ENCODE data around the gene TYRO3. TPM values are rescaled to one million over a fixed set of nuclear protein-coding genes. Genes with fewer than 3 reads are reported as not detected.
A peak's percentile ranks its signal among the peaks of the same experiment; 100 is the strongest.

Gene TYRO3
- 1.5 TPM for total RNA-seq

DNA sequence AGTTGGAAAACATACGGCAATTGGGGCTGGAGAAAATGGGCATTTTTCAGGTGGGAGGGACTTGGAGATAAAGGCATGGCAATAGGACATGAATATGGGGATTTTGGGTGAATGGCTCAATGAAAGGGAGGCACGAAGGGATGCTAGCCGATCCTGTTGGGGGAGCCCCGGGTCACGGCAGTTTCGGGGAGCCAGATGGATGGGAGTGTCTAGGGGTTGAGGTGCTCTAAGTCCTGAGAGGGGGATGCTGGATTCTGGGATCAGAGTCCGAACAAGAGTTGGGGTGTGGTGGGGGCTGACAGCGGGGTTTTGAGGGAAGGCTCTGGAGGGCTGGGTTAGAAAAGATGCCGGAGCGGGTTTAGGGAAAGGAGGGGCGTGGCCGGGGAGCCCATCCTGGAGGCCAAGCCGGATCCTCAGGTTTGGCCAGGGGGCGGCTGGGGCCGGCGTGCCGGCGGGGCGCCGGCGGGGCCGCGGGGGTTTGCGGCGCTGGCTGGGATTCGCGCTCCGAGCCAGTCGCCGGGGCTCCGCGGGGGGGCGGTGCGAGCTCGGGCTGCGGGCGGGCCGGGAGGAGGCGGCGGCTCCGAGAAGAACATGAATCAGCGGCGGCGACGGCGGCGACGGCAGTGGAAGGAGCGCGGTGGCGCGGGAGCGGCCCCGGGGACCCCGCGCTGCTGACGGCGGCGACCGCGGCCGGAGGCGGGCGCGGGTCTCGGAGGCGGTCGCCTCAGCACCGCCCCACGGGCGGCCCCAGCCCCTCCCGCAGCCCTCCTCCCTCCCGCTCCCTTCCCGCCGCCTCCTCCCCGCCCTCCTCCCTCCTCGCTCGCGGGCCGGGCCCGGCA lies at the start of gene TYRO3:
Gene TYRO3 (plus strand): TSS at position 813 of the 839 bp plus-strand sequence. CDS start 46 bp downstream, outside the sequence.
- peak; percentile 60 for DNase-seq (ENCODE audit: low spot score)
- peak; percentile 85 for ATAC-seq

DNA sequence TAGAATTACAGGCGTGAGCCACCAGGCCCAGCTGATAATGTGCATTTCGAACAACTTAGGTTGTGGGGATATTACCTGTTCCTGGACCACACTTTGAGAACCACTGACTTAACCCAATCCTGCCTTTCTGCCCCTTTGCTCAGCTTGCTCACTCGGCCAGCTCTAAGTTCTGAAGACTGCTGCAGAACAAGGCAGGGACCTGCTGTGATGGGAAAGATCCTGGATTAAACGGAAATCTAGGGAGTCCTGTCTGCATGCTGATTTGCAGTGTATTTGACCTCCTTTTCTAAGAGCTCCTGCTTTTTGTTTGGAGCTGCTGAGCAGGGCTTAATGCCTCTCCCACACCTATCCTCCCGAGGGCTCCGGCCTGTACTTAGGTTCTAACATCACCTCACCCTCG lies 48.3 kb upstream of the TYRO3 start:
- no peak for ATAC-seq

DNA sequence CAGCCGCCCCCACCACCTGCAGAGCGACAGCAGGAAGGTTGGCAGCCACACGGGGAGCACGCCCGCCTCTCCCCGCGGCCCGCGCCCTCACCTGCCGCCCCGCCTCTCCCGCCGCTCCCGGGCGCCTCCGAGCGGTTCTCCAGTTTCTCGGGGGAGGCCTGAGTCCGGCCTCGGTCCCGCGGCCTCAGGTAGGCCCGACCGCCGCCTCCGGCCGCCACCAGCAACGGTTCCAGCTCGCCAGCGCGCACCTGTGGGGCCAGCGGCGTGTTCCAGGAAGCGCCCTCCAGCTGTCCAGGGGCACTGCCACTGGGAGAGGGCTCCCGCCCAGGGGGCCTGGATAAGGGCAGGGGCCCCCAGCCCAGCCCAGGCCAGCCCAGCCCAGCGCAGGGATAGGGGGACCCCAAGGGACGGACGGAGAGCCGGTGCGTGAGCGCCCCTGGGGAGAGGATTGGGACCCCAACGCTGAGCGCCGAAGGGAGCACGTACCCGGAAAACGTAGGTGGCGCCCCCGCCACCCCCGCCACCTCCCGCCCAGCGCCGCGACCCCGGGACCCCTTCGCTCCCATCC lies 47.6 kb upstream of the TYRO3 start:
- no peak for DNase-seq (ENCODE audit: low spot score)

More for the DNA sequence above, 48.3 kb upstream of the TYRO3 start:
- no peak for DNase-seq (ENCODE audit: low spot score)

DNA sequence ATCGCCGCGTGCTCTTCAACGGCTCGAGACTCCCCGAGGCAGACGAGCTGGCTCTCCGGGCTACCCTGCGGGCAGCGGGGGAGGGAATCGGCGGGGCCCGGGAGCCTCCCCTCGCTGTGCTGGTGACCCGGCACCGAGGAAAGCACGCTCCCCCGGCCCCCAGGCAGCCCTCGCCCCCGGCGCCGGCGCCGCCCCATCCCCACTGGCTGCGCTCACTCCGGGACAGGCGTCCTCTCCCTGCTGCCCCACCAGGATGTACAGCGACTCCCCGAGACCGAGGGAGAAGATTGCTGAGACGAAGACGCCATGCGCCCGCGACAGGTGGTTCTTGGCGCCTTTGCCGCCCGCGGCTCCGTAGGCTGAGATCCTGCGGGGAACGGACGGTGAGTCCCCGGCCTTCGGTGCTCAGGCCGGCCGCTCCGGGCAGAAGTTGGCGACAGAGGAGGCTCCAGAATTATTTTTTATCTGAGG lies 47.1 kb upstream of the TYRO3 start:
- ATAC-seq = no peak

More for the DNA sequence above, 47.6 kb upstream of the TYRO3 start:
- ATAC-seq = no peak

DNA sequence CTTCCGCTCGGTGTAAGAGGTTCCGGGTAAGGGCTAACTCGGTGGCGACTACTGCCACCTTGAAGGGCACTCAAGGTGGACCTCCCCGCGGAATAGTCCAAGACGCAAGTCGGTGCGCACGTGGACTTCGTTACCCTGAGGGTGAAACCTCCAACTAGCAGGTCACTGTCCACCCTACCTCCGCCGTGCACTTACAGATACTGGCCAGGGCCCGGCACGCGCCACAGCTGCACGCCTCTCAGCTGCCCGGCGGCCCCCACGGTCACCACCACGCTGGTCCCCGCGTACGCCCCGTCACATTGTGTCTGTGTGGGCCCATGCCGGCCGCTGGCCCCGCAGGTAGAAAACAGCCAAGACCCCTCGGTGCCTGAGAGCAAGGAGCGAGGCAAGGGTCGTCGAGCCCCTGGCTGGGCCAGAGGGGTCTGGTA lies 46.5 kb upstream of the TYRO3 start:
- ATAC-seq (peak; percentile 5), DNase-seq (ENCODE audit: low spot score) (no peak)

More for the DNA sequence above, 47.1 kb upstream of the TYRO3 start:
- no peak for DNase-seq (ENCODE audit: low spot score)

DNA sequence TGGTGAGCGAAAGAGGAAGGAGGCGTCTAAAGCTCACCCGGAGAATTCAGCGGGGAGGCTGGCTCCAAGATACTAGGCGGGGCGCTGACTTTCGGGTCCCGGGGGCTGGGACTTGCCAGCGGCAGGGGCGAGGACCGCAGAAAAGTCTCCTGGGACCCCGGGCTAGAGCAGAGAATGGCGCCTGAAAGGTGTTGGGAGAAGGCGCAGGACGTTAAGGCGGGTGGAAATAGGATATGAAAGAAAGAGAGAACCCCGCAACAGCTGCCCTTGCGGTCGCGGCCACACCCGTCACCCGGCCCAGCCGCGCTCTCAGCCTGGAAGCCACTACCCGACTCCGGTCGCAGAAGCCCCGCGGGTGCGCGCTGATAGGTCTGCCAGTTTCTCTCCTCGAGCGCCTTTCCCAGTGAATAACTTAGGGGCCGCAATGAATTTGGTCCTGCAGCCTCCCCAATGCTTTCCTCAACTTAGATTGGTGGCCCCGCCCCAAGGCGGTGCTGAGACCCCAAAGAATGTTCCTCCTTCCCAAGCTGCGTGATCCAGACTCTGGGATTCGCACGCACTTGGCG lies 46.0 kb upstream of the TYRO3 start:
- DNase-seq (ENCODE audit: low spot score) (no peak), ATAC-seq (peak; percentile 39)

DNA sequence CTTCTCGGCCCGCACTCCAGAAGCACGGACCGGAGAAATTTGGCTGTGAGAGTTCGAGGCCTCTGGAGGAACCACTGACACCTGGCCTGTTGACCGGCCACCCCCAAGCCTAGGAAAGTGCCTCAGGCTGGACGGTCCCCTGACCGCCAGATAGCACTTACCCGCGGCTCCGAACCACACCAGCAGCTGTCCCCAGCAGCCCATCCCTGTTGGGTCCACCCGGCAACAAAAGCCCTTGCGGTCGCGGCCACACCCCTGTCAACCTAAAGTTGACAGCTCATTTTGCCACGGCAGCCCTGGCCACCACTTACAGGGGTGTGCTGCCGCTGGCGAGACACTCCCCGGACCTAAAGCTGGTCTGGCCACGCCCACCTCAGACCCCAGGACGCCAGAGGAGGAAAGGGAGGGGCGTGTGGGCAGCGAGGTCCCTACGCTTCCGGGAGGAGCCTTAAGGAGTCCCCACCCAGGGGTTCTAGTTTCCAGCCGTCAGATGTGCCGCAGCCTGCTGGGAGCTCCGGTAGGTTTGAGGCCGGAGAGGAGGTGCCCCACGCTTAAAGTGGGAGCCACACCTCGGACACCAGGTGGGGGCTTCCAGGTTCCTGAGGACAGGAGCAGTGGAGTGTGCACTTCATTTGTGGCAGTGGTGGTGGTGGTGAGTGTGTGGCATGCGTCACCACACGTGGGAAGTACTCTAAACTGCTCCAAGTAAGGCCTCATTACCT lies 45.3 kb upstream of the TYRO3 start, which contains the start of gene LTK:
Gene LTK (minus strand): TSS at position 322 of the 722 bp plus-strand sequence. CDS start 118 bp downstream, at position 204.
- no peak for DNase-seq (ENCODE audit: low spot score)
- peak; percentile 53 for ATAC-seq

DNA sequence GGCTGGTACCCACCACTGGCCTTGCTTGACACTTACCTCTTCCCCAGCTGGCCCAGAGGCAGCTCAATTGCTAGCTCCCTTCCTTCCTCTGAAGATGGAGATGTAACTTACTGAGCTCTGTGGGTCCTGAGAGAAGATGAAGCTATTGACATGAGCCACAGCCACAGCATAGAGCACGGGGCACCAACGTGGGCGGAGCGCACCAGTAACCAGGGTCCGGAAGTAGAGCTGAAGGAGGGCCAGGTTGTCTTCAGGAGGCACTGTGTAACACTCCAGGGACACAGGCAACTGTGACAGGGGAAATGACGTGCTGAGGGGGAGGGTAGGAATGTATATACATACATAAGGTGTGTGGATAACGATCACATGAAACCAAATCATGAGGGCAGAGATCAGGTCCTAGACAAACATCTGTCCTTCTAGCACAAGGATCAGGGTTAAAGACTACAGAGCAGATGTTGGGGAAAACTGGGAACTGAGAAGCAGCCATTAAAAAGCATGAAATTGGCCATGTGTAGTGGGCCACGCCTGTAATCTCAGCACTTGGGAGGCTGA lies 41.0 kb upstream of the TYRO3 start:
- no peak for DNase-seq (ENCODE audit: low spot score)

DNA sequence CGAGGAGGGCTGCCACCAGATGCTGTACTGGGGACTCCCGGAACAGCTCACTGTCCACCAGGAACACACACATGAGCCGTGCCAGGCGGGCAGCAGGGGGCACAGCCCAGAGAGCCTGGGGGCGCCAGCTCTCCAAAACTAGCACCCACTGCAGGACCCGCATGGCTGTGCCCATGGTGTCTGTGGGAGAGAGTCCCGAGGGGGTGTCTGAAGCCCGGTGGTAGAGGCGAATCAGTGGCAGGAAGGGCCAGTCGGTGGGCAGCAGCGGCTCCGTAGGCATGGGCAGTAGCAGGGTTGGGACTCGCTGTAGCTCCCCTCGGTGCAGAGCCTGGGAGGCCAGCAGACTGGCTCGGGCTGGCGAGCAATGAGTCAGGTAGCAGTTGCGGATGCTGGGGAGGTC lies 38.4 kb upstream of the TYRO3 start:
- ATAC-seq (no peak), DNase-seq (ENCODE audit: low spot score) (no peak)

More for the DNA sequence above, 41.0 kb upstream of the TYRO3 start:
- no peak for ATAC-seq

DNA sequence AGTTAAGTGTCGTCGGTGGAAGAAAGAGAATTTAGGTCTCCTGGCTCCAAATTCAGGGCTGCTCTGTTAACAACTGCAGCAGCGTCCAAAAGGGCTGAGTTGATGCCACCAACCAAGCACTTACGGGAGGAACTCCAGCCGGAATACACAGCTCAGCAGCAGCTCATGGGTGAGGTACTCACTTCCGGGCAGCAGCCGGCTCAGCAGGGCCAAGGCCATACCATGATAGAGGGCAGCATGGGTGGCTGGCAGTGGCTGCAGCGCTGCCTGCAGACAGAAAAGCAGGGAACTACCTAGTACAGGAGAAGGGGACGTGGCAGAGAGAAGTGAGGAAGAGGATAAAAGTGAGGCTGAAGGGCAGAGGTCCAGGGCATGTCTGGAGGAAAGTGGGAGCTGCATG lies 37.4 kb upstream of the TYRO3 start:
- no peak for DNase-seq (ENCODE audit: low spot score)
- ATAC-seq = peak; percentile 17

DNA sequence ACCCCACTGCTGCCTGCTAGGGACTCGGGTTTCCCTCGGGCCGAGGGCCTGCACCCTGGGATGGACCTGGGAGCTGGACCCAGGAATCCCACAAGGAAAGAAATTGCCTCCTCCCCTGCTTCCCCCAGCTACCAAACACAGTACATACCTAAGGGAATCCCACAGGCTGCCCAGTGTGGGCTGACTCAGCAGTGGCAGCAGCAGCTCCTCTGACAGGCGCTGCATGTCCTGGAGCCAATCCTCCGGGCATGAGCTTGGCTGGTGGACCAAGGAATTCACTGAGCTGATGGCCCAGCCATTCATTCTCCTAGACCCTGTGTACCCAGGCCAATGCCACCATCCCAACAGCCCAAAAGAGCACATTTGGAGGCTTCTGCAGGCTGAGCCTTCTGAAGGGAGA lies 35.9 kb upstream of the TYRO3 start:
- DNase-seq (ENCODE audit: low spot score) (no peak), ATAC-seq (no peak)

DNA sequence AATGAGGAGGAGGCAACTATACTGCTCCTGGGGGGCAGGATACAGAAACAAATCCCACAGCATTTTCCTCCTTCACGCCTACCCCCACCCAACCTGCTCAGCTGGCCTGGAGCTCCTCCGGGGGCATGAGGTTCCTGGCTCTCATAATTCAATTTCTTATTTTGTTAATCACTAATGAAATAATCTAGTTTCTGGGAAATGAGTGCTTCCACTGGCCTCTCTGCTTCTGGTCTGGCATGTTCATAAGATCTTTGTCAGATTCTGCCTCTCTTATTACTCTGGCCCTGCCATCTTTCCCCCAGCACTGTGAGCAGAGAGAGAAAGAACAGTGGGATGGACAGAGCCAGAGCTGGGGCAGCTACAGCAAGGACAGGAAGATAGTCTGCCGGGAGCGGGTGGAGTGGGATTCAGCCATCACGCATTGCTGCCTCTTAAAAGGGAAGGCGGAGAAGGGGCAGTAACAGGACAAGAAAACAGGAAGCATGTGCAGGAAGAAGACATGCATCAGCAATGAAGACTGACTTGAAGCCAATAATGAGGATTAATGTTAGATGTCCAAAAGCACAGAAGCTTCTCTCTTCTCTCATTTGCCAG lies 28.6 kb upstream of the TYRO3 start:
- no peak for DNase-seq (ENCODE audit: low spot score)
- peak; percentile 51 for ATAC-seq

DNA sequence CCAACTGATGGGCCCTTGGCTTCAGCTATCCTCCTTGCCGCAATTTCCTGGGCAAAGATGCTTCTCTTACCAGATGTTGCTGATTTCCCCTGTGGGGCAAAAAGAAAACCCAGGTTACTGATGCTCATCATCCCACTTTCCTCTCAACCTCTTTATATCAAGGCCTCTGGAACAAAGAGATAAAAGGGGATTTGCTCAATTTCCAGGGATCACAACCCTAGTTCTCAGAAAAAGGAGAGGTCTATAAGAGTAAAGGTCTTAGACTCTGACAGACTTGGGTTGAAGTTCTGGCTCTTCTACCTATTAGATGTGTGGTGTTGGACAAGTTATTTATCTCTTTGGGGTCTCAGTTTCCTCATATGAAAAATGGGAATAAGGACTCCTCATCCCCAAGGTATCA lies 23.5 kb upstream of the TYRO3 start:
- DNase-seq (ENCODE audit: low spot score) (no peak), ATAC-seq (no peak)

DNA sequence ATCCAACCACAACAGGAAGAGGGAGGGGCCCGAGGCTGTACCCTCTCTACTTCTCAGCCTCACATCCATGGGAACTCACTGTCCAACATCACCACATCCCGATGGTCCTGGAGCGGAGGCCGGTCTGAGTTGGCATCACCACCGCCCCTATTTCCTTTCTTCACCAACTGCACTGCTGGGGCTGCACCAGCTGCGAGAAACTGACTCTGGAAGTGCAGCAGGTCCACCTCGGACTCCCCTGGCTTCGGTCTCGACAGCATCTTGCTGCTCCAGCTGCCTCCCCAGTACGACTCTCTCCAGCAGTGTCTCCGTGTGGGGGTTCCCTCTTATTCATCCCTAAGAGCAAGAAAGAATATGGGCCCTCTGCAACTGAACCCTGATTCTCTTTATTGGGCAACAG lies 22.1 kb upstream of the TYRO3 start:
- no peak for ATAC-seq

DNA sequence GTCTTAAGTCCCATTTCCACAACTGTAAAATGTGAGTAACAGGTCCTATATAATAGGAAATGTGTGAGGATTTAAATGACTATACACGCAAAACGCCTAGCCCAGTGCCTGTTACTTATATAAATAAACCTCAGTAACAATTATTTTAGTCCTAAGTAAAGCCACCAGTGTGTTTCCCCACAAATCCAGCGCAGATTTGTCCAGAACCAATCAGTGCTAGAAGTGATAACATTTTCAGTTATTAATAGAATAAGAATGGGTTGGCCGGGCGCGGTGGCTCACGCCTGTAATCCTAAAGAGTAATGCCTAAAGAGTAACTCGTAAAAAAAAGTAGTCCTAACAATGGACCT lies 15.5 kb upstream of the TYRO3 start:
- DNase-seq (ENCODE audit: low spot score) (no peak), ATAC-seq (no peak)

More for the DNA sequence above, 22.1 kb upstream of the TYRO3 start:
- no peak for DNase-seq (ENCODE audit: low spot score)

DNA sequence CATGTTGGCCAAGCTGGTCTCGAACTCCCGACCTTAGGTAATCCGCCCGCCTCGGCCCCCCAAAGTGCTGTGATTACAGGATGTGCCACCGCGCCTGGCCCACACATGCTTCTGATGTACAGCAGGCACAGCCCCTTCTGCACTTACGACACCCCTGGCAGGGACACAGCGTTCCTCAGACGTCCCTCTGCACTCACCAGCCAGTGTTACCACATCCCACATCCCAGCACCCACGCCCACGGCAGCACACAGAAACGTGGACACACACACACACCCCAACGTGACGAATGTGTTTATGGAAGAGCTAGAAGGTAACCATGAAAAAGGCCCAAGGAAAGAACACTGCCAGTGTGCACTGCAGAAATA lies 14.4 kb upstream of the TYRO3 start:
- peak; percentile 28 for ATAC-seq
- DNase-seq (ENCODE audit: low spot score) = peak; percentile 55

DNA sequence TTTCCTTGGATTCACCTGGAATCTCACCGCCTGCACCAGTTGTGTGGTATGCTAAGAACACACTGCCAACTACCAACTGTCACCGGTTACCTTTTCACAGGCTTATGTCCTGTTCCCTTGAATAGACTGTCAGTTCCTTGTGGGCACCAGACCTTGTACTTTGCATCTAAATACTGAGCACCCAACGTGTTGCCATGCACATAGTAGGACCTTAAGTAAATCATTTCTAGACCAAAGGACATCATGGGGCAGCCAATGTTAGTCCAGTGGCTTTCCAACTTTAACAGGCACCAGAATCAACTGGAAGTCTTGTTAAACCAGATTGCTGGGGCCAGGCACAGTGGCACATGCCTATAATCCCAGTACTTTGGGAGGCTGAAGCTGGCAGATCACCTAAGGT lies 13.8 kb upstream of the TYRO3 start:
- ATAC-seq (no peak), DNase-seq (ENCODE audit: low spot score) (no peak)

DNA sequence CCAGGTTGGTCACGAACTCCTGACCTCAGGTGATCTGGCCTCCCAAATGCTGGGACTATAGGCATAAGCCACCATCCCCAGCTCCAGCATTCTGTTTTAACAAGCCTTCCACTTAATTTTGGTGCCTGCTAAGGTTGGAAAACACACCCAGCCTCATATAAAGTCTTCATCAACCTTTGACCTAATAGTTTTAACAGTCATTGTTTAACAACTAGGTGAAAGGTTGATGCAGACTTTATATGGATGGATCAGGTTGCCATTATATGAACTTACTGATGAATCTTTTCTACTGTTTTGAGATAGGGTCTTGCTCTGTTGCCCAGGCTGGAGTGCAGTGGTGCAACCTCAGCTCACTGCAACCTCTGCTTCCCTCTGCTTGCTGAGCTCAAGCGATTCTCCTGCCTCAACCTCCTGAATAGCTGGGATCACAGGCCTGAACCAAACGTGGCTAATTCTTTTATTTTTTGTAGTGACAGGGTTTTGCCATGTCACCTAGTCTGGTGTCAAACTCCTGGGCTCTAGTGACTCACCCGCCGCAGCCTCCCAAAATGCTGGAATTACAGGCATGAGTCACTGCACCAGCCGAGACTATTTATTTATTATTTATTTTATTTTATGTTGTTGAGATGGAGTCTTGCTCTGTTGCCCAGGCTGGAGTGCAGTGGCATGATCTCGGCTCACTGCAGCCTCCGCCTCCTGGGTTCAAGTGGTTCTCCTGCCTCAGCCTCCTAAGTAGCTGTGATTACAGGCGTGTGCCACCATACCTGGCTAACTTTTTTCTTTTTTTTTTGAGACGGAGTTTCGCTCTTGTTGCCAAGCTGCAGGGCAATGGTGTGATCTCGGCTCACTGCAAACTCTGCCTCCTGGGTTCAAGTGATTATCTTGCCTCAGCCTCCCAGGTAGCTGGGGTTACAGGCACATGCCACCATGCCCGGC lies 11.9 kb upstream of the TYRO3 start:
- DNase-seq (ENCODE audit: low spot score) (no peak), ATAC-seq (no peak)

DNA sequence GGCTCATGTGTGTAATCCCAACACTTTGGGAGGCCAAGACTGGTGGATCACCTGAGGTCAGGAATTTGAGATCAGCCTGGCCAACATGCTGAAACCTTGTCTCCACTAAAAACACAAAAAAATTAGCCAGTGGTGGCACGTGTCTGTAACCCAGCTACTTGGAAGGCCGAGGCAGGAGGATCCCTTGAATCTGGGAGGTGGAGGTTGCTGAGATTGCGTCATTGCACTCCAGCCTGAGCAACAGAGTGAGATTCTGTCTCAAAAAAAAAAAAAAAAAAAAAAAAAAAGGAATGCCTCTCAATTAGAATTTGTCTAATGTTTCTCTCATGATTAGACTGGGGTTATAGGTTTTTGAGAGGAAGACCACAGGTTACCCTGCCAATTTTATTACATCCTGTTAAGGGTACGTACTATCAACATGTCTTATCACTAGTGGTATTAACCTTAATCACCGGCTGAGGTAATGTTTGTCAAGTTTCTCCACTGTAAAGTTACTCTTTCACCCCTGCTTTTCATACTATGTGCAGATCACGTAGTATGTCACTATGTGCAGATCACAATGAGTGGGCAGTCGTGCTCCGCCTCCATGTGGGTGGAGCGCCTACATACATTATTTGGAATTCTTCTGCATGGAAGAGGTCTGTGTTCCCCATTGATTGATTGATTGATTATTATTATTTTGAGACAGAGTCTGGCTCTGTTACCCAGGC lies 8.8 kb upstream of the TYRO3 start:
- ATAC-seq (no peak), DNase-seq (ENCODE audit: low spot score) (no peak)

Data from left lobe of liver (tissue), 2 donors.